ENCODE results near the gene FOLR2.
"Not testable (repeated sequence)": the region's sequence is repeated elsewhere in the genome, so short reads cannot be mapped to it uniquely, and the experiment has no call there.

Gene FOLR2

DNA sequence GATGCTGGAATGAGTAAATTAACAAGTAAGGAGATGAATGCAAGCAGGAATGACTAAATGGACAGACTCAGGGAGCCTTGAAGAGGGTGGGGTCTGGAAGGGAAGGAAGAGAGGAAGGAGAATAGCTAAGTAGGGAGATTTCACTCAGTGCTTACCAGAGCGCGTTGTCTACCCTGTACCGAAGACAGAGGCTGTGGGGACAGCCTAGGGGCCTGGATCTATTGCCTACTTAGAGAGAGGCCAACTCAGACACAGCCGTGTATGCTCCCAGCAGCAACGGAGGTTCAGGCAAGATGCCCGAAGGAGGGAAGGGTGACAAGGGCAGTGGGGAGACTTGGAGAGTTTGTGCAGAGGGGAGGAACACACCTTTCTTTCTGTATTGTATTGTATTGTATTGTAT is at the start of gene FOLR2:
Gene FOLR2 (plus strand): TSS at position 157 of the 400 bp plus-strand sequence. CDS start 1,791 bp downstream, outside the sequence.
- TF ChIP-seq Cebpa-rat (IDR thresholded peaks at IDR 0.05) = no peak
- Histone ChIP-seq H3K4me2 (peak within 1 kb of the TSS; percentile 82), H3K4me1 (peaks cover 49% of the 10 kb centered on the region), H3K4me3 (no peak within 1 kb of the TSS), H4K20me1 (no peaks in the 10 kb centered on the region), H3K36me3 (no peaks in the 10 kb centered on the region), H3K27ac (peak within 1 kb of the TSS; percentile 69; the same call in 1 of the 2 replicates), H3K27me3 (no peaks in the 10 kb centered on the region), H3K9me3 (no peaks in the 10 kb centered on the region), H3K9ac (no peak within 1 kb of the TSS)

DNA sequence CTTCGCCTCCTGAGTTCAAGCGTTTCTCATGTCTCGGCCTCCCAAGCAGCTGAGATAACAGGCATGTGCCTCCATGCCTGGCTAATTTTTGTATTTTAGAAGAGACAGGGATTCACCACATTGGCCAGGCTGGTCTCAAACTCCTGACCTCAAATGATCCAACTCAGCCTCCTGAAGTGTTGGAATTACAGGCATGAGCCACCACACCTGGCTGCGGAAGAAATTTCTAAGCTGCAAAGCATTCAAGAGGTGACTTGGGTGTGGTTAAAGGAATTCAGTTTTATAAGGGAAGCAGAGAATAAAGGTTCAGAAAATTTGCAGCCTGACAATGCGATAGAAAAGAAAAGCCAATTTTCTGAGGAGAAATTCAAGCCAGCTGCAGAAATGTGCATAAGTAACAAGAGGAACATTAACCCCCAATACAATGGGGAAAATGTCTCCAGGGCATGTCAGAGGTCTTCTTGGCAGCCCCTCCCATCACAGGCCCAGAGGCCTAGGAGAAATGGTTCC is 47.5 kb upstream of the FOLR2 start:
- not testable (repeated sequence) for H3K4me1 ChIP-seq, H3K27ac ChIP-seq, H4K20me1 ChIP-seq, H3K9ac ChIP-seq, H3K36me3 ChIP-seq, H3K4me2 ChIP-seq, H3K27me3 ChIP-seq, H3K4me3 ChIP-seq, H3K9me3 ChIP-seq

DNA sequence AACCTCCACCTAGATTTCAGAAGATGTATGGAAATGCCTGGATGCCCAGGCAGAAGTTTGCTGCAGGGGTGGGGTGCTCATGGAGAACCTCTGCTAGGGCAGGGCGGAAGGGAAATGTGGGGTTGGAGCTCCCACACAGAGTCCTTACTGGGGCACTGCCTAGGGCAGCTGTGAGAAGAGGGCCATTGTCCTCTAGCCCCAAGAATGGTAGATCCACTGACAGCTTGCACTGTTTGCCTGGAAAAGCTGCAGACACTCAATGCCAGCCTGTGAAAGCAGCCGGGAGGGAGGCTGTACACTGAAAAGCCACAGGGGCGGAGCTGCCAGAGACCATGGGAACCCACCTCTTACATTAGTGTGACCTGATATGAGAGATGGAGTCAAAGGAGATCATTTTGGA is 46.8 kb upstream of the FOLR2 start:
- H4K20me1 ChIP-seq, H3K36me3 ChIP-seq, H3K4me2 ChIP-seq, H3K9ac ChIP-seq, H3K4me3 ChIP-seq, H3K4me1 ChIP-seq, H3K27me3 ChIP-seq, H3K9me3 ChIP-seq, H3K27ac ChIP-seq: not testable (repeated sequence)

DNA sequence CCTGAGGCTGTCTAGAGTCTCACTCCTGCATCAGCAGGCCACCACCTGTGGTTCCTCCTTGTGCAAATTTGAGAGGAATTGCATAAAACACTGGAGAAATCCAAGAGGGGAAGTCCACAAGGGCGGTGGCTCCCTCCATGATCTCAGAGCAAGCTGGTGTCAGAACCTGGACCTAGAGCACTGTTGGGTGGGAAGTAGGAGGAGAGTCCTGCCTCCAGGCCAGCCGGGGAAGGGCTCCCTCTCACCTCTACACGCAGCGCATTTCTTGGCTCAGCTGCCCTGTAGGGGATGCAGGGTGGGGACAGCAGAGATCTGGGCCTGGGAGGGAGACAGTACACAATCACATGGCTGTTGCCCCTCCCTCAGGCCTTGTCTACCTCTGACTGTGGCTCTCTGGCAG is 44.6 kb upstream of the FOLR2 start:
- H4K20me1 ChIP-seq, H3K4me2 ChIP-seq, H3K4me1 ChIP-seq, H3K36me3 ChIP-seq, H3K9me3 ChIP-seq, H3K27me3 ChIP-seq, H3K9ac ChIP-seq, H3K27ac ChIP-seq, H3K4me3 ChIP-seq: not testable (repeated sequence)

DNA sequence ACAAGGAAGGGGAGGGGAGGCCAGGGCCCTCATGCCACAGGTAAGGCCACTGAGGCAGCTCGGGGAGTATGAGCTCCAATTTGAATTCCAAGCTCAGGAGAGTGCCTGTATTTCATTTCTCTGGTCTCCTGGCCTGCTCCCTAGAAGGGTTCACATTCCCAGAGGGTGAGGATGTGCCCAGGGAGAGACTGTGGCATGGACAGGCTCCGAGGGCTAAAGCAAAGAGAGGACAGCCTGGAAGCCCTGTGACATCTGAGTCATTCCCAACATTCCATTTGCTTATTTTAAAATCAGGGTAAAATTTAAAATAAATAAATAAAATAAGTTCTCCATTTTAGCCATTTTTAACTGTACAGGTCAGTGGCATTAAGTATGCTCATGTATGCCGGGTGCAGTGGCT is 43.3 kb upstream of the FOLR2 start:
- Histone ChIP-seq H3K4me3 (no peak overlapping the region), H3K4me2 (no peak overlapping the region), H3K27me3 (no peaks in the 10 kb centered on the region), H4K20me1 (no peaks in the 10 kb centered on the region), H3K27ac (no peak overlapping the region), H3K36me3 (no peaks in the 10 kb centered on the region), H3K9me3 (no peaks in the 10 kb centered on the region), H3K9ac (no peak overlapping the region), H3K4me1 (no peaks in the 10 kb centered on the region)
- TF ChIP-seq Cebpa-rat (IDR thresholded peaks at IDR 0.05) = no peak

DNA sequence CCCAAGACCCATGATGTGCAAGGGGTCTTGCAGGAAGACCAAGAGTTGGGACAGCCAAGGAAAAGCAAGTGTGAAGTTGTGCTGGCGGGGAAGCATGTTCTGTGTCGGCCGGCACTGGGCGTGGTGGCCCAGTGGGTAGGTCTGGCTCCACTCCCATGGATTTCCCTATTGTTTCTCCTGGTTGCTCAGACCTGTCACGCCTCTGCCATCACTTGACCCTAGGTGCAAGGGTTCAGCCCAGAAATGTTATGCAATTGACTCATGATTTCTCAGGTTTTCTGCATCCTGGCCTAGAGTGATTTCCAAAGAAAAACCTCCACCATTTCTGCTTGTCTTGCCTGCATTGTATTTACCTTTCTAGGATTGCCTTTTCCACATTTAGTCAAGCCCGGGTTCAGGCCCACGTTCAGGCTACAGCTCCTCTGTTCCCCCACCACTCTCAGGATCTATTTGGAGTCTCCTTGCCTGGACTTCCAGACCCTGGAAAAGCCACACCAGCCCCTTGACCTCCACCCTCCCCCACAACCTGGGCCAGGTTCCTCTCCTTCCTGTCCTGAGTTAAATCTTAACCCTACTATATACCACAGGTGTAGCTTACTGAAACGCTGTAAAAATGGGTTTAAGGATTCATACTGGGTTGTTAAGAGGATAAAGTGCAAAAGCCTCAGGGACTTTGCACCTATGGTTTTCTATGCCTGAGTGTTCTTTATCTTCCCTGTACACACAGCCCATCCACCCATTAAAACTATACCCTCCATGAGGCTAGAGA is 42.1 kb upstream of the FOLR2 start:
- Histone ChIP-seq H3K4me3 (no peak overlapping the region), H3K4me1 (no peaks in the 10 kb centered on the region), H4K20me1 (no peaks in the 10 kb centered on the region), H3K27ac (no peak overlapping the region), H3K9ac (no peak overlapping the region), H3K4me2 (no peak overlapping the region), H3K9me3 (no peaks in the 10 kb centered on the region), H3K27me3 (no peaks in the 10 kb centered on the region), H3K36me3 (no peaks in the 10 kb centered on the region)
- TF ChIP-seq Cebpa-rat (IDR thresholded peaks at IDR 0.05) = no peak

DNA sequence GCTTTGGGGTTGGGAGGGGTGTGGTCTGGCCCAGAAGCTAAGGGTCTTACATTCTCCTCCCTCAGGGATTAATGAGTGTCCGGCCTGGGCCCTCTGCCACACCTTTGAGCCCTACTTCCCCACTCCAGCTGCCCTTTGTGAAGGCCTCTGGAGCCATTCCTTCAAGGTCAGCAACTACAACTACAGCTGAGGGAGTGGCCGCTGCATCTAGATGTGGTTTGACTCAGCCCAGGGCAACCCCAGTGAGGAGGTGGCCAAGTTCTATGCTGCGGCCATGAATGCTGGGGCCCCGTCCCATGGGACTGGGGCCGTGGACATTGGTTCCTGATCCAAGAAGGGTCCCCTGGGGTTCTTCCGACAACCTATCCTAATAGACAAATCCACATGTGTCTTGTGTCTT is 38.9 kb upstream of the FOLR2 start:
- TF ChIP-seq Cebpa-rat (IDR thresholded peaks at IDR 0.05) = no peak
- Histone ChIP-seq H3K9ac (no peak overlapping the region), H3K4me1 (no peaks in the 10 kb centered on the region), H3K27ac (no peak overlapping the region), H4K20me1 (no peaks in the 10 kb centered on the region), H3K4me2 (no peak overlapping the region), H3K4me3 (no peak overlapping the region), H3K36me3 (no peaks in the 10 kb centered on the region), H3K9me3 (no peaks in the 10 kb centered on the region), H3K27me3 (no peaks in the 10 kb centered on the region)

DNA sequence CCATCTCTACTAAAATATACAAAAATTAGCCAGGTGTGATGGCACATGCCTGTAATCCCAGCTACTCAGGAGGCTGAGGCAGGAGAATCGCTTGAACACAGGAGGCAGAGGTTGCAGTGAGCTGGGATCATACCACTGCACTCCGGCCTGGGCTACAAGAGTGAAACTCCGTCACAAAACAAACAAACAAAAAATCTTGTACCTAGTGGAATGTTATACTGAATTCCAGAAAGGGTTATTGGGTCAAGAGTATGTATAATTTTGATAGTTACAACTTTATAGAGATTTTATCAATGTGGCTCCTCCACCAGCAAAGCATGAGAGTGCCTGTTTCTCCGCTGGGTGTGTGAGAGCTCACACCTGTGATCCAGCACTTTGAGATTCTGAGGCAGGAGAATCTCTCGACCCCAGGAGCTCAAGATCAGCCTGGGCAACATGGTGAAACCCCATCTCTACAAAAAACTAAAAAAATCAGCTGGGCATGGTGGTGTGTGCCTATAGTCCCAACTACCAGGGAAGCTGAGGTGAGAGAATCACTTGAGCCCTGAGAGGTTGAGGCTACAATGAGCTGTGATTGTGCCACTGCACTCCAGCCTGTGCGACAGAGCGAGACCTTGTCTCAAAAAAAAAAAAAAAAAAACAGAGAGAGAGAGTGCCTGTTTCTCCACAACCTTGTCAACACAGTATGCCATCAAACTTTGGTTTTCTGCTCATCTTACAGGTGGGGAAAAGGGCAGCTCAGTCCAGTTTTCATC is 37.4 kb upstream of the FOLR2 start:
- H3K27ac ChIP-seq = no peak overlapping the region
- H3K27me3 ChIP-seq = no peaks in the 10 kb centered on the region
- H3K9me3 ChIP-seq = no peaks in the 10 kb centered on the region
- H3K4me1 ChIP-seq = no peaks in the 10 kb centered on the region
- no peak for TF ChIP-seq Cebpa-rat (IDR thresholded peaks at IDR 0.05)
- no peaks in the 10 kb centered on the region for H3K36me3 ChIP-seq
- H3K9ac ChIP-seq = no peak overlapping the region
- no peaks in the 10 kb centered on the region for H4K20me1 ChIP-seq
- H3K4me3 ChIP-seq = no peak overlapping the region
- no peak overlapping the region for H3K4me2 ChIP-seq

DNA sequence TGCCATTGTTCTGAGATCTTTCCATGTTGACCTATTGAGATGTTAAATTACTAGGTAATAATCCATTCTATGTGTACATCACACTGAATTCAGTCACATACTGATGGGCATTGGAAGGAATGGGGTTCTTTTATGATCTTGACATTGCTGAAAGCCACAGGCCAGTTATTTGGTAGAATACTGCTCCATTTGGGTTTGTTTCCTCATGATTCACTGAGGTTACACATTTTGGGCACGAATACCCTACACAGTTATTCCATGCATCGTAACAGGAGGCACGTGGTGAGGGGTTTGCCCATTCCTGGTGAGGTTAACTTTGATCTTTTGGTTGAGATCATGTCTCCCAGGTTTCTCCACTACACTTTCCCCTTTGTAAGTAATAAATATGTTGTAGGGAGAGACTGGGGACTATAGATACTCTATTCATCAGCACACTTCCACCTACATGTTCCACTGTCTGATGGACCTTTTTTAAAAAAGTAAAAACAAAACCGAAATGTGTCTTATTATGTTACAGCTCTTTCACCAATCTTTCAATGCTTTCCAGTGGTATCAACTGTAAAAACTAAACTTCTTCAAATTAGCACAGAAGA is 36.7 kb upstream of the FOLR2 start:
- H3K36me3 ChIP-seq = no peaks in the 10 kb centered on the region
- H4K20me1 ChIP-seq = no peaks in the 10 kb centered on the region
- H3K4me1 ChIP-seq = no peaks in the 10 kb centered on the region
- H3K9me3 ChIP-seq = no peaks in the 10 kb centered on the region
- TF ChIP-seq Cebpa-rat (IDR thresholded peaks at IDR 0.05) = no peak
- H3K4me2 ChIP-seq = no peak overlapping the region
- H3K27me3 ChIP-seq = no peaks in the 10 kb centered on the region
- no peak overlapping the region for H3K4me3 ChIP-seq
- no peak overlapping the region for H3K27ac ChIP-seq
- H3K9ac ChIP-seq = no peak overlapping the region

DNA sequence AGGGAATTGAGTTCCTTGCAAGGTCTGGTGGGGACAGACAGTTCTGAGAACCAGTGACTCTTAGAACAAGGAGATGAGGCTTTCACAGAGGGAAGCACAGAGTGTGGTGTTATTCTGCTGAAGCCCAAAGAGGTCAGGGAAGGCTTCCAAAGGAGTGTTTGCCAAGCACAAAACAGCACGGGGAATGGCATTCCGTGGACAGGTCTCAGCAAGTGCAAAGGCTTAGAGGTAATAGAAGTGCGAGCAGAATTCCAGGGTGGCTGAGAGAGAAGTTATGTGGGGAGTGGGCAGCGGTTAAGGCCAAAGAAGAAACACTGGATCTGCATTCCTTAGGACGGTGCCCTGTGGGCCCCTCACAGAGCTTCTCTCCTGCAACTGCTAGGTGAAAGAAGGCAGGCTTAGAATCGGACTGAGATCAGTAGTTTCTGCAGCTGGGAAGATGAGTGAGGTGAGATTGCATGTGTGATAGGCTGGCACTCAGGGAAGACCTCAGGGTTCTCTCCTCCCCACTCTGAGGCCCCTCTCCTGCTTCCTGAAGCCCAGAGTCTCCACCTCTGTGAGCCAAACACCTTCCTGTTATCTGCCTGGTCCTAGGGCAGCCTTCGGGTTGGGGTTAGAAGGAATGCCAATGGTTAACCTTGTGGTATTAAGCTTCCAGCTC is 35.6 kb upstream of the FOLR2 start:
- H4K20me1 ChIP-seq, H3K27me3 ChIP-seq, H3K9ac ChIP-seq, H3K36me3 ChIP-seq, H3K4me2 ChIP-seq, H3K4me3 ChIP-seq, H3K9me3 ChIP-seq, H3K4me1 ChIP-seq, H3K27ac ChIP-seq: not testable (repeated sequence)

DNA sequence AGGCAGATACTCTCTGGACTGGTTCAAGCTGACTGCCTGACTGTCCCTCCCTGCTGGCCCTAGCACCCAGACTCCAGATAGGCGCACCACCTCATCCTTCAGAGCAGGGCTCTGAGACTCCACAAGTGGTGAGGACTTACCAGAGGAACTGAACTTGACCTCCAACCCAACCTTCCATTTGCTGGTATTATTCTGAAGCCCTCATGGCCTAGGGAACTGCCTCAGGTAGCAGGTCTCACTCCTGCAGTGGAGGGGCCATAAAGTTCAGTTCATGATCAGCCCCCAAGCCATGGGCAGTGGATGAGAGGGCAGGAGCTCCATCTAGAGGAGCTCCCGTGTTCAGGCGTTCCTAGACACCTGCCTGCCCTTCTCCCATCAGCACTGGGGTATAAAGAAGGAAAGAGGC is 35.0 kb upstream of the FOLR2 start:
- H3K4me1 ChIP-seq, H3K27ac ChIP-seq, H3K4me2 ChIP-seq, H3K4me3 ChIP-seq, H3K9ac ChIP-seq, H3K9me3 ChIP-seq, H3K27me3 ChIP-seq, H4K20me1 ChIP-seq, H3K36me3 ChIP-seq: not testable (repeated sequence)

Measured in BLaER1 (cell line).